OCI-LY3 (cell line): ENCODE measurements around the gene ZNF248.

Source experiments
- H2AFZ ChIP-seq: fragments of 200-600, 300-600 bp; shearing (Covaris generic); 2 replicates; pipeline ENCODE4 v1.6.0; 2014; ENCODE audit warnings: antibody characterized with exemption, low read depth, low read length
- H3K27ac ChIP-seq: fragments of 200-600, 300-600 bp; sonication (generic); 2 replicates; pipeline ENCODE4 v1.5.1; 2014; ENCODE audit warnings: mild to moderate bottlenecking, low read length, moderate library complexity, mixed read lengths
- H3K27me3 ChIP-seq: fragments of 200-600, 300-600 bp; sonication (generic); 2 replicates; pipeline ENCODE4 v1.6.1; 2014; ENCODE audit warnings: low read depth, low read length, mixed read lengths
- H3K36me3 ChIP-seq: fragments of 200-600, 300-600 bp; sonication (generic); replicated peaks from 2 replicates; pipeline ENCODE3; 2014; ENCODE audit warnings: low read depth, low read length, mixed read lengths
- H3K4me1 ChIP-seq: fragments of 300-600, 200-600 bp; sonication (generic); 2 replicates; pipeline ENCODE4 v1.6.1; 2014; ENCODE audit warnings: low read length, mixed read lengths
- H3K4me2 ChIP-seq: fragments of 200-600, 300-600 bp; sonication (generic); 2 replicates; pipeline ENCODE4 v1.6.1; 2014; ENCODE audit warnings: low read length, mixed read lengths
- H3K4me3 ChIP-seq: fragments of 300-600, 200-600 bp; sonication (generic); 2 replicates; pipeline ENCODE4 v1.5.1; 2014; ENCODE audit warnings: antibody characterized with exemption, mild to moderate bottlenecking, low read length, moderate library complexity
- H3K79me2 ChIP-seq: fragments of 300-600, 200-600 bp; shearing (Covaris generic); 2 replicates; pipeline ENCODE4 v1.6.1; 2014; ENCODE audit warnings: mild to moderate bottlenecking, low read length, mixed read lengths
- H3K9ac ChIP-seq: fragments of 300-600, 200-600 bp; shearing (Covaris generic); 2 replicates; pipeline ENCODE4 v1.6.0; 2014; ENCODE audit warnings: mild to moderate bottlenecking, low read length, moderate library complexity
- H3K9me3 ChIP-seq: fragments of 200-600, 300-600 bp; shearing (Covaris generic); 2 replicates; pipeline ENCODE4 v1.6.1; 2014; ENCODE audit warnings: low read length, mixed read lengths; ENCODE audit not compliant: insufficient read depth
- H4K20me1 ChIP-seq: fragments of 200-600, 300-600 bp; sonication (generic); 2 replicates; pipeline ENCODE4 v1.6.1; 2016; ENCODE audit warnings: low read length, mixed read lengths; ENCODE audit not compliant: insufficient read depth
- CTCF ChIP-seq: fragments of 200-600, 300-600 bp; sonication (generic); IDR thresholded peaks from 2 replicates; pipeline ENCODE4 v1.5.1; 2014; ENCODE audit warnings: antibody characterized with exemption, low read length, low read depth
- EZH2phosphoT487 ChIP-seq: fragments of 200-600 bp; shearing (Covaris generic); IDR thresholded peaks from 2 replicates; pipeline ENCODE4 v1.6.1; 2018; ENCODE audit warnings: antibody characterized with exemption, mixed run types, low read depth

Gene ZNF248

GRCh38 chr10:37871143-37871542 is 13.7 kb upstream of the ZNF248 start:
- Histone ChIP-seq H3K9me3 (no peaks in the 10 kb centered on the region), H3K4me2 (no peak overlapping the region), H3K9ac (no peak overlapping the region), H3K27ac (no peak overlapping the region), H3K4me1 (peaks cover 6% of the 10 kb centered on the region), H3K79me2 (no peaks in the 10 kb centered on the region), H3K4me3 (no peak overlapping the region), H2AFZ (no peak overlapping the region), H4K20me1 (no peaks in the 10 kb centered on the region), H3K27me3 (no peaks in the 10 kb centered on the region), H3K36me3 (peaks cover 5% of the 10 kb centered on the region)
- TF ChIP-seq CTCF (no peak), EZH2phosphoT487 (no peak)

- Histone ChIP-seq H3K4me1 (peaks cover 19% of the 10 kb centered on the region), H4K20me1 (no peaks in the 10 kb centered on the region)
Measured at GRCh38 chr10:37868796-37869195, 11.4 kb upstream of the ZNF248 start.

GRCh38 chr10:37865957-37866803 is 8.8 kb upstream of the ZNF248 start:
- Histone ChIP-seq H3K4me2 (peak overlapping the region; percentile 37), H3K27ac (peak overlapping the region; percentile 71), H3K27me3 (no peaks in the 10 kb centered on the region), H3K36me3 (peaks cover 13% of the 10 kb centered on the region), H4K20me1 (no peaks in the 10 kb centered on the region), H3K79me2 (no peaks in the 10 kb centered on the region), H3K9me3 (no peaks in the 10 kb centered on the region), H2AFZ (no peak overlapping the region), H3K4me3 (peak overlapping the region; percentile 22), H3K9ac (no peak overlapping the region; the same call in 1 of the 2 replicates), H3K4me1 (peaks cover 23% of the 10 kb centered on the region)
- TF ChIP-seq CTCF (no peak), EZH2phosphoT487 (no peak)

More at GRCh38 chr10:37868796-37869195, 11.4 kb upstream of the ZNF248 start:
- H3K9me3 ChIP-seq = no peaks in the 10 kb centered on the region
- H3K79me2 ChIP-seq = no peaks in the 10 kb centered on the region
- TF ChIP-seq EZH2phosphoT487 = no peak
- no peak overlapping the region for H3K9ac ChIP-seq
- no peak overlapping the region for H2AFZ ChIP-seq
- H3K4me2 ChIP-seq = no peak overlapping the region
- H3K4me3 ChIP-seq = no peak overlapping the region
- H3K36me3 ChIP-seq = peaks cover 13% of the 10 kb centered on the region
- no peaks in the 10 kb centered on the region for H3K27me3 ChIP-seq
- no peak overlapping the region for H3K27ac ChIP-seq

- peaks cover 3% of the 10 kb centered on the region for H3K9me3 ChIP-seq
- no peaks in the 10 kb centered on the region for H3K27me3 ChIP-seq
- H3K4me1 ChIP-seq = peaks cover 32% of the 10 kb centered on the region
- TF ChIP-seq CTCF (no peak), EZH2phosphoT487 (no peak)
- no peak overlapping the region for H2AFZ ChIP-seq
- peaks cover 16% of the 10 kb centered on the region for H3K36me3 ChIP-seq
- H3K9ac ChIP-seq = no peak overlapping the region
- H3K79me2 ChIP-seq = no peaks in the 10 kb centered on the region
- no peak overlapping the region for H3K4me2 ChIP-seq
- no peaks in the 10 kb centered on the region for H4K20me1 ChIP-seq
- H3K27ac ChIP-seq = peak overlapping the region; percentile 71; the same call in 1 of the 2 replicates
- no peak overlapping the region for H3K4me3 ChIP-seq
Measured at GRCh38 chr10:37865264-37865663, 7.9 kb upstream of the ZNF248 start.
